Stimulated activated CD8-positive, alpha-beta memory T cell treated with anti-CD3 and anti-CD28 coated beads, Interleukin-2, amount 100 ng/mL, for 48 hours (primary cell): ENCODE data around the gene LTN1.
"Not testable (repeated sequence)": the region's sequence is repeated elsewhere in the genome, so short reads cannot be mapped to it uniquely, and the experiment has no call there.

Source experiments
- DNase-seq, 2 donors: peaks; one replicate each; pipeline ENCODE4 v3.0.0-alpha.2; 2020; ENCODE audit warnings: low read depth in 2 of 2

LTN1 gene, protein sequence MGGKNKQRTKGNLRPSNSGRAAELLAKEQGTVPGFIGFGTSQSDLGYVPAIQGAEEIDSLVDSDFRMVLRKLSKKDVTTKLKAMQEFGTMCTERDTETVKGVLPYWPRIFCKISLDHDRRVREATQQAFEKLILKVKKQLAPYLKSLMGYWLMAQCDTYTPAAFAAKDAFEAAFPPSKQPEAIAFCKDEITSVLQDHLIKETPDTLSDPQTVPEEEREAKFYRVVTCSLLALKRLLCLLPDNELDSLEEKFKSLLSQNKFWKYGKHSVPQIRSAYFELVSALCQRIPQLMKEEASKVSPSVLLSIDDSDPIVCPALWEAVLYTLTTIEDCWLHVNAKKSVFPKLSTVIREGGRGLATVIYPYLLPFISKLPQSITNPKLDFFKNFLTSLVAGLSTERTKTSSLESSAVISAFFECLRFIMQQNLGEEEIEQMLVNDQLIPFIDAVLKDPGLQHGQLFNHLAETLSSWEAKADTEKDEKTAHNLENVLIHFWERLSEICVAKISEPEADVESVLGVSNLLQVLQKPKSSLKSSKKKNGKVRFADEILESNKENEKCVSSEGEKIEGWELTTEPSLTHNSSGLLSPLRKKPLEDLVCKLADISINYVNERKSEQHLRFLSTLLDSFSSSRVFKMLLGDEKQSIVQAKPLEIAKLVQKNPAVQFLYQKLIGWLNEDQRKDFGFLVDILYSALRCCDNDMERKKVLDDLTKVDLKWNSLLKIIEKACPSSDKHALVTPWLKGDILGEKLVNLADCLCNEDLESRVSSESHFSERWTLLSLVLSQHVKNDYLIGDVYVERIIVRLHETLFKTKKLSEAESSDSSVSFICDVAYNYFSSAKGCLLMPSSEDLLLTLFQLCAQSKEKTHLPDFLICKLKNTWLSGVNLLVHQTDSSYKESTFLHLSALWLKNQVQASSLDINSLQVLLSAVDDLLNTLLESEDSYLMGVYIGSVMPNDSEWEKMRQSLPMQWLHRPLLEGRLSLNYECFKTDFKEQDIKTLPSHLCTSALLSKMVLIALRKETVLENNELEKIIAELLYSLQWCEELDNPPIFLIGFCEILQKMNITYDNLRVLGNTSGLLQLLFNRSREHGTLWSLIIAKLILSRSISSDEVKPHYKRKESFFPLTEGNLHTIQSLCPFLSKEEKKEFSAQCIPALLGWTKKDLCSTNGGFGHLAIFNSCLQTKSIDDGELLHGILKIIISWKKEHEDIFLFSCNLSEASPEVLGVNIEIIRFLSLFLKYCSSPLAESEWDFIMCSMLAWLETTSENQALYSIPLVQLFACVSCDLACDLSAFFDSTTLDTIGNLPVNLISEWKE (N-terminal part only)

DNA sequence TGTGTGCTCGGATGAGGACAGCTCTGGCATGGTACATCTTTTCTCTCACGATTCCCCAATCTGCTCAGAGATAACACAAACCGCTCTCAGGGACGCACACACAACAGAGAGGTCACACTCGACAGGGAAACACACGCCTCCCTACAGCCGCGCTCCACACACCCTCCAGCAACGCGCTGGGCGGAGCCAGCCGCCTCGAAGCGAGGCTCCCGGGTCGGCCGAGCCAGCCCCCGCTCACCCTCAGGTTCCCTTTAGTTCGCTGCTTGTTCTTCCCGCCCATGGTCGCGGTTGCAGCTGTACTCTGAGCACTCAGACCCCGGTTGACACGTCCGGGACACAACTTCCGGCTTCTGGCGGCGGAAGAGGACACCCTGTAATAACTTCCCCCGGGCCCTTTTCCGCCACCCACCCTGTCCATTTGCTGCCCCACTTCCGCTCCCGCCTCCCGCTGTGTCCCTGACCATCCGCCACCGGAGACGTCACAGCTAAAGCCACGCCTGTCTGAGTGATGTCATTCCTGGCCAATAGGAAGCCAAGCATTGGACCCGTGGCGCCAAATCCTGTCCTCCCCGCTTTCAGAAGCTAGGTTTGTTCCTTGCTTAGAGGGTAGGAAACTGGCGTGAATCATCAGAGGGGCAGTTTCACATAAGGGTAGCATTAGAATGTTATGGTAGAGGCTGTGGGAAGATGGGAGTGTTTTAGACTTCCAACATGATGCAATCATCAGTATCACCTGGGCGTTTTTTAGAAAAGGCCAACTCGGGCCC is at the start of gene LTN1:
TSS of gene LTN1 (minus strand) at position 352 of the 767 bp plus-strand sequence. CDS start at position 280, 72 bp downstream.
- peak; percentile 97 to 99 for DNase-seq

DNA sequence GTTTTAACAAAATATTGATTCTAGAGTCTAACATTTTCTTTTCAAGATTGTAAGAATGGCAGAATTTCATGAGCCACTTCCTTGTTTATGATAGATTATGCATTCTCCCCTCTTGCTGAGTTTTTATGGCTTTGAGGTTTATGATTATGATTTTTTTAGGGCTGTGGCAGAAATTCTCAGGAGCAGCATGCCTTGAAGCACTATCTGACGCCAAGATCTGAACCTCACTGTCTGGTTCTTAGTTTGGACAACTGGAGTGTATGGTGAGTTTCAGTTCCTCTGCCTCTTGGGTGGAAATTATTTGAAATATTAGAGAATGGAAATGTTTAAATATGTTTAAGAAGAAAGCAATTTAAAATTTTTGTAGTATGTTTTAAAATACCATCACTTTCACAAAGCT is 42.0 kb upstream of the LTN1 start:
- no peak for DNase-seq

DNA sequence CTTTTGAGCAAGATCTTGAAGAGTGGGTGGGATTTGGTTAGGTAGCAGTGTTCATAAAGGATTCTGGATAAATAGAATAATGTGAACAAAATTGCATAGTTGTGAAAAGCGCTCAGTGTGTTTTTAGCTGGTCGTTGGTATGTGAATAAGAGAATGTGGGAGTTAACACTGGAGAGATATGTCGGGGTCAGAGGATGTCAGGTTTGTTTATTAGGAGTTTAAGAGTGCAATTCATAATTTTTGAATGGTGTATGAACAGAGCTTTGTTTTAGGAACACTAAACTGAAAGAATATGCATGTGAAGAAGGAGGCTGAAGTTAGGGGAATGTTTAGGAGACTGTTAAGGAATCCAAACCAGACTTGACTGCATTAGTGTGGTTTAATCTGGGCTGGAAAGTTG is 41.2 kb upstream of the LTN1 start:
- no peak for DNase-seq

DNA sequence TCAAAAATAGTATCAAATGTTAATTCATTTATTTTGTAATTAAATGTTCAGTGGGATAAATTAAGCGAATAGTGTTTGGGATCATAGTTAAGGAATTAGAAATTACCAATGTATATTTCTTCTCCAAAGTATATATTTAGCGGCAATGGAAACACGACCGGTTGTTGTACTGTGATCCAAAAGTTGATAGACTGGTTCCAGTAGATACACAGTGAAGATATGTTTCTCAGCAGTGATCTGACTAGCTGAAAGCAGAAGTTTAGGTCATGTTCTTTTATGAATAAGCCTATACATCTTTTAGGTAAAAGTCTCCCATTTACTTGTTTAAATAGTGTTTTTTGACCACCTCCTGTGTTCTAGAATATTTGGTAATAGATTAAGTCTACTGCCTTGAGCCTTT is 40.6 kb upstream of the LTN1 start:
- no peak for DNase-seq

DNA sequence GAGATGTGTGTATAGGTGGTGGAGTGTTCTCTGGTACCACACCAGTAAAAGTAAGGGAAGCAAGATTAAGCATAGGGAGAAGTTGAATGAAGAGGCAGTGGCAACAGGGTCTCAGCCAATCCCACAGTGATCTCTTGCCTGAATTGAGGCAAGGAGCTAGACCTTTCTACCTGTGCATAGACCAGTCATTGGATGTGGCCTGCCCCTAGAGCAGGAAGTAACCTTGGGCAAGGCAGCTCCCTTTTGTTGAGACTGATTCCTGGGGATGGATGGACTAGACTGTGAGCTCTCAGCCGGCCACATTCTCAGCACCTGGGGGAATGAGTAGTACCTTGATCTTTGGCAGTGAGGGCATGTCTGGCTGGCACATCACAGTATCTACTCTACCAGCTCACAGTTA is 38.2 kb upstream of the LTN1 start:
- no peak for DNase-seq

DNA sequence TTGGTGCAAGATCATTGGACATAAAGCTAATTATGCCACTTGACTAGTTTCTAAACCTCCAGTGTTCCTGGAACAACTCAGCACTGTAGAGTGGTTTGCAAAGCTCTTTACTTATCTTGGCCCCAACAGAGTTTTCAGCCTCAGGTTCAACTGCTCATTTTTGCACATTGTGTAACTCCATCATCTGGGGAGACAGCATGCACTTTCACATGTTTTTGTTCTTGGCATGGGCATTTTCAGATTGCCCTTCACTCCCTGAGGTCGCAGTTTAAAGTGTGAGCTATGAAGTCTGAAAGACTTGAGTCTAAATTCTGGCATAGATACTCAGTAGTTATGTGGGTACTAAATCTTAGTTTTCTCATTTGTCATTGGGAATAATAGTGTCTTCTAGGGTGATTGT is 36.8 kb upstream of the LTN1 start:
- DNase-seq, result no peak

DNA sequence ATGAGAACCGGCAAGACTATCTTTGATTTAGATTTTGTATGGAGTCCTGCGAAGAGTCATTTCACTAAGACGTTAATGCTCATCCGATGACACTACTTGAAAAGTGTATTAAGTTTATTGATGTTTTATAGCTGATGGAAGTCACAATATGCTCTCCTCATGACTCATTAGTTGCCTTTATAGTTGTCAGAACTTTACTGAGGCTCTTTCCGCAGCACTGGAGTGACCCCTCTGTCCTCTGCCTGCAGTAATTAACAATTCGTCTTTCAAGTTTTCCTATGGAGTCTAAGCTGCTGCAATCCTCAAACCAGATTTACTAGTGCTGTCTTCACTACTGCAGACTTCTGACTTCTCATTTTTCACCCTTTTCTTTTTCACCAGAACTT is 32.6 kb upstream of the LTN1 start:
- DNase-seq, result no peak

DNA sequence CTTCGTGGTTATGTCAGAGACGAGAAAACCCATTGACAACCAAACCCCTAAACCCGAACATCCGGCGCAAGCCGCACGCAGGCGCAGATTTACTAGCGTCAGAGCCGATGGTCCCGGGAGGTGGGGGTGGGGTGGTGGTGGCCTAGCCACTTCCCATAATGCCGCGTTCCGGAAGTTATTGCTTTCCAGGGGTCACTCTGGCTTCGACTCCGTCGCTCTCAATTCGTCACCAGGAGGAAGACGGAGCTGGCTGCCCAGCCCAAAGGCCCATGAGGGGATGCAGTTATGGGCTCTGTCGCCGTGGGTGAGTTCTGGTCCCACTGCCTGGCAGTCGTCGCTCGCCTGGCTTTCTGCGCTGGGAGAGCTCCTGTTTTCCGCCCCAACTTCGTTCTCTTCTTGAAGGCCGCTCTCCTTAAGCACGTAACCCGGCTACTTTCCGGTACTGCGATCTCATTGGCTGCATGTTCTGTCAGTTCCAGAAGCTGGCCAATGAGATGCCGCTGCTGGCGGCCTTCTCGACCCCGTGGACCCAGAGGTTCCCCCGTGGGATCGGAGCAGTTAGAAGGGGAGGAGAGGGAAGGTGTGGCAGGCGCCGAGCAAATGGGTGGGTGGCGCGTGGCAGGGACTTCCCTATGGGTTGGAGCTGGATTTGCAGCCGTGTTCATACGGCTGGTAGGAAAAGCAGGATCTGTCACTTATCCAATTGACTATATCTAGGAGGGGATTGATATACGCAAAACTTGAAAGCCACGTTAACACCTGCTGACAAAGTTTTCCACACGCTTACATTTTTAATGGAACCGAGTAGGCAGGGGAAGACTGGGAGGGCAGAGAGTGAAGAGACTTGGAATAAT is 32.0 kb upstream of the LTN1 start, which contains the start of gene USP16:
TSS of gene USP16 (plus strand) at position 195 of the 854 bp plus-strand sequence. CDS start 3,246 bp downstream, outside the sequence.
- DNase-seq, result peak; percentile 79 to 89

DNA sequence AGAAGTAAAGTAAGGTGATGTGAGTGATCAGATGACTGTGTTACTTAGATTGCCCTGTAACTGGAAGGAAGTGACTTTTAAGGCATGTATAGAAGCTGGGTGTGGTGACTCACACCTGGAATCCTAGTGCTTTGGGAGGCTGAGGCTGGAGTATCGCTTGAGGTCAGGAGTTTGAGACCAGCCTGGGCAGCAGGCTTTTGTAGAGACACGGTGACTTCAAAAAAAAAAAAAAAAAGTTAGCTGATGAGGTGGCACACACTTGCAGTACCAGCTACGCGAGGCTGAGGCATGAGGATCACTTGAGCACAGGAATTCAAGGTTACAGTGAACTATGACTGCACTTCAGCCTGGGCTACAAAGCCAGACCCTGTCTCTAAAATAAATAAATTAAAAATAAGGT is 29.5 kb upstream of the LTN1 start:
- no peak for DNase-seq

DNA sequence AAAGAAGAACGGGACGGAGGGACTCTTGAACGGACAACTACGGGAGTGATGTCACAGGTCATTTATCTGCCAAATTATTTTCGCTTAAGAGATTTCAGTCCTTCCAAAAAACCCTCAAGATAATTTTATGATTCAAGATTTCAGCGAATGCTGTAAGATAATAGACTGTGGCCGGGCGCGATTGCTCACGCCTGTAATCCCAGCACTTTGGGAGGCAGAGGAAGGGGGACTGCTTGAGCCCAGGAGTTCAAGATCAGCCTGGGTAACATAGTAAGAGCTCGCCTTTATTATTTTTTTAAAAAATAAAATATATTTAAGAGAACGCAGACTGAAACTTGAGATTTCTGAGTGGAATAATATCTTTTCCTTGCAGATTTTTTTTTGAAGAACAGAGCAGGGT is 25.9 kb upstream of the LTN1 start:
- DNase-seq, result no peak

DNA sequence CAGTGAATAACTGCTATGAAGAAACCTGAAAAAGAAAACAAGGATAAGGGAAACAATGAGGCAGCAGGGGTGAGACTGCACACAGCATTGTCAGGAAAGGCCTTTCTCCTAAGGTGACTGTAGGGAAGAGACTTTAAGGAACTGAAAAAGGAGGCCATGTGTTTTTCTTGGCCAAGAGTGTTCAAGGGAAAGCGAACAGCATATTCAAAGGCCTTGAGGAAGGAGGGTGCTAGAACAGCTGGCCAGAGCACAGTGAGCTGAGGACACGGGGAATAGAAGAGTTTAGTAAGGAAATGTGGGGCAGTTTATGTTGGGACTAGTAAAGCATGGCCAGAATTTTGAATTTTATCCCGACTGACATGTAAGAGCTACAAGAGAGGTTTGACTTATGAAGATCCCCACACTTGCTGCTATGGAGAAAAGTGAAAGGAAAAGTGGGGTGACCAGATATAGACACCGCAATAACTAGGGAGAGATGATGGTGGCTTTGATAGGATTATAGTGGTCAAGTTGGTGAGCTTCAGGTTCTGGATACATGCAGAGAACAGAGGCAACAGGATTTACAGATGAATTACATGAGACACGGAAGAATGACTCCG is 25.1 kb upstream of the LTN1 start:
- DNase-seq, result no peak

DNA sequence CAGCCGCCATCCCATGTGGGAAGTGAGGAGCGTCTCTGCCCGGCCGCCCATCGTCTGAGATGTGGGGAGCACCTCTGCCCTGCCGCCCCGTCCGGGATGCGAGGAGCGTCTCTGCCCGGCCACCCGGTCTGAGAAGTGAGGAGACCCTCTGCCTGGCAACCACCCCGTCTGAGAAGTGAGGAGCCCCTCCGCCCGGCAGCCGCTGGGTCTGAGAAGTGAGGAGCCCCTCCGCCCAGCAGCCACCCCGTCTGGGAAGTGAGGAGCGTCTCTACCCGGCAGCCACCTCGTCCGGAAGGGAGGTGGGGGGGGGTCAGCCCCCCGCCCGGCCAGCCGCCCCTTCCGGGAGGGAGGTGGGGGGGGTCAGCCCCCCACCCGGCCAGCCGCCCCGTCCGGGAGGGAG is 18.6 kb upstream of the LTN1 start:
- DNase-seq, result not testable (repeated sequence)

DNA sequence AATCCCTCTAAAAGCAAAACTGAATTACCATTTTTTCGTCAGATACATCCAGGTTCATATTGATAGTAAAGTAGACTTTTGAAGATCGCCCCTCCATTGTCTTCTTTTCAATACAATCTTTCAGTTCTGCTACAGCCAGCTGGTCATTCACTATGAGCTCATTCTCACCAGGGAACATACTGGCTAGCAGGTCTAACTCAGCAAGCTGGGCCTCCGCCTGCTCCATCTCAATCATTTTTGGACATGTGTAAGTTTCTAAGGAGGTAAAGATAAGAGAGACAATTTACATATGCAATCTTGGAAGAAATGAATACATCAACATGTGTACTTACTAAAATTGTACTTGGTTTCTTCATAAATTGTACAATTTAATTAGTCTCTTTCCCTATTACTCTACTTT is 15.7 kb upstream of the LTN1 start:
- DNase-seq, result no peak

DNA sequence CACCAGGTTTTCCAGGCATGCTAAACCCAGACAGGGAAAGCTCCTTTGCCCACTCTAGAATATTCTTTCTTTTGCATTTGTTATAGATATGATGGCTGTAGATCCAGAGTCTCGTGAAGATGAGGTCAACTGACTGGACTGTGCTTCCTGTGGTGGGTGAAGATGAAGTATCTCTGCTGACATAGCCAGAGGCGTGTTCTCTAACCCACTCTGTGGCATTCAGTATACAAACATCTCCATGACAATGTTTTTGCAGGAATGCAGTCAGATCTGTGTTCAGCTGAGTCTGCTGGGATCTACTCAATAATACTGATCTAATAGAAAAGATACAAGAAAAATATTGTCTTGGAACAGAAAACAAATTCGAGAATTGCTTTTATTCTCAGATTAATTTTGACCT is 15.1 kb upstream of the LTN1 start:
- no peak for DNase-seq

DNA sequence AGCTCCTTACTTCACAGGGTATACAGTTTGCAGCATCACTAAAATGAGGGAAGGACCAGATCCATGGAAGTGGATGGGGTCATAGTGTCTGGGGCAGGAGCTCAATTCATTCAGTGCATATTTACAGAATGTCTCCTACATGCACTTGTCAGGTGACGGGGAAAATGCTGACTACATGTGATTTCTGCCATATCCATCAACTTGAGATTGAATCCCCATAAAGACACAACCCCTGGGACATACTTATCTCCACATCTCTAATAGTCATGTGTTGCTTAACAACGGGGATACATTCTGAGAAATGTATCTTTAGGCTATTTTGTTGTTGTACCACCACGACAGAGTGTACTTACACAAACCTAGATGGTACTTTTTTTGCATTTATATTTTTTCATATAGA is 14.5 kb upstream of the LTN1 start:
- no peak for DNase-seq

DNA sequence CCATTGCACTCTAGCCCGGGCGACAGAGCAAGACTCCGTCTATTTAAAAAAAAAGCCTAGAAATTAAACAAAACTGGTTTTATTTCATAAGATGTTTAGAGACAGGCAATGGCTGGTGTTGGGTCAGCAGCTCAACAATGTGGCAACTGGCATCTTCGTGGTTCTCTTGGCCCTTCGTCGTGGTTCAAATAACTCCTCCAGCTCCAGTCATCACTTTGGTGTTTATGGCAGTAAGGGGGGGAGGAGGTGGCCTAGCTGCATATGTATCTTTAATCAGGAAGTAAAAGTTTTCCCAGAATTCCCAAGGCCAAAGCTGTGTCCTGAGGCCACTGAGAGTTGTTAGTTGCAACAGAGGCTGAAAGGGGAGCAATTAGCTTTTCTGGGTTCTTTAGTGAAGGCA is 13.0 kb upstream of the LTN1 start:
- no peak for DNase-seq

DNA sequence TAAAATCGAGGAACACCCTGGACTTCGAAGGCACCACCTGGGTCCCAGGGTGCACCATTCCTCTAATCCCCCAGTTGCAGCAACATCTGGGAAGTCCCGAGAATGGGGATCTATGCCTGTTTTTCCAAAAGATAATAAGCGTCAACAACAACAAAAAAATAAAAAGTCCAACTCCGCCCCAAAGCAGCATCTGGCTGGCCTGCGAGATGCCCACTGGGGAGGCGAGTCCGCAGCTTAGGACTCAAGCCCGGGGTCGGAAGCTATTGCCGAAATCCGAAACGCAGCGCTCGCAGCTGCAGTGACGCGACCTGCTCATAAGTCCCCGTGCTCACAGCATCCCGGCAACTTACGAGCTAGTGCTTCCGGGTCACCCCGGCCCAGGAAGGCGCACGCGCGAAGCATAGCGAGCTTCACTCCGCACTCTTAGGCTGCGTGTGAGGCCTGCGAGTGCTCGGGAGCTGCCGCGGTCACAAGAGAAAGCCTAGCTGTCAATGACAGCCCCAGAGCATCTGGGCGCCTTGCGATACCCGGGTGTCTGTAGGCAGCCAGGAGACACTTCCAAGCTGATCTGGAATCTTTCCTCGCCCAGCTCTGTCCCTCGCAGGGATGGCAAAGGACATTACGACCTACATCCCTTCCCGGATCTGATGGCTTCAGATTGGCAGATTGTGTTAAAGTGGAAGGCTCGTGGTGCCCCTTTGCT is 9.9 kb upstream of the LTN1 start:
- peak; percentile 83 to 92 for DNase-seq

DNA sequence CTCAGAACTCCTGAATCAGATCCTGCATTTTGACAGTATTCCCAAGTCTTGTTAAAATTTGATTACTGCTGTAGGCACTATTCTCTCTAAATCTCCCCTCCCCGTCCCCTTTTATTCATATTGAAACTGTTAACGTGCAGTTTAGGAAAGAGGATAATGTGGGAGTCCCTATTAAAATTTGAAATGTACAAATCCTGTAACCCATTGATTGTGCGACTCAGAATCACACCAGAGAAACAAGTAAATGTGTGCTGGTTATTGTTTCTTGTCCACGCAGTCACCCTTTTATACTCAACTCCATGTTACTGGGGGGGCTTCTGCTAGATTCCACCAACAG is 584 bp upstream of the LTN1 start:
- no peak for DNase-seq

DNA sequence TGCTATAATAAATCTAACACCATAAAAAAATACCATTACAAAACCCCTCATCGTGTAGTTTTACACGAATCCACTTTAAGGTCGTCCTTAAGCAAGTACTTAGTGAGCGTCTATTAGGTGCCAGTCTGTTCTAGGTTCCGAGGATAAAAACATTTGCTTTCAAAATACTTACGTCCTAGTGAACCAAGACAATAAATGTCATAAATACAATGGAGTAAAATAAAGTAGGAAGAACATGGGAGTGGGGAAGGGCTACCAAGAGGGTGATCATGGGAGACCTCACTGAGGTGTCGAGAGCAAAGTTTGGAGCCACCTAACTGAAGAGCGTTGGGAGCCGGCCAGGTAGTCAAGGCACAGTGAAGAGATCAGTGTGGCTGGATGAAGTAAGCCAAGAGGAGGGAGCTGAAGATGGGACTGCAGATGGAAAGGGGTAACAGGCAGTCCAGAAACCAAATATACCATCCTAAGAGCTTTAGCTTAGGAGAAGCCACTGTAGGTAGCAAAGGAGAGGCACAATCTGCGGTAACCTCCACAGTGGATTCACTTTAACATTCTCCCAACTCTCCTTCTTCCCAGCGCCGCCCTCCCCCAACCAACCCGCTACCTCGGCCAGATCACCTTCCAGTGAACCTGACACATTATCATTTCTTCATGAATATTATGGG is 684 bp downstream of the LTN1 start:
- DNase-seq, result no peak
